Gastroesophageal sphincter (tissue), 3 donors: ENCODE results near the gene CCSER1.

Source experiments
- EP300 ChIP-seq: sonication (generic); formaldehyde crosslinking; IDR thresholded peaks from one replicate; pipeline ENCODE4 v1.6.1; 2017; ENCODE audit warnings: antibody characterized with exemption, mild to moderate bottlenecking
- POLR2A ChIP-seq, 2 donors: fragments of 450-650 bp; IDR thresholded peaks; one replicate each; pipeline ENCODE4 v1.6.1; 2017; ENCODE audit warnings: antibody characterized with exemption in 2 of 2, mild to moderate bottlenecking in 2 of 2, moderate library complexity in 1 of 2
- POLR2AphosphoS5 ChIP-seq: sonication (generic); formaldehyde crosslinking; IDR thresholded peaks from one replicate; pipeline ENCODE4 v1.6.1; 2017; ENCODE audit warnings: antibody characterized with exemption
- TF ChIP-seq, protein P1 (sequence below), 4 experiments: fragments of 200-600 bp in 2 of 4; fragments of 450-650 bp in 2 of 4; sonication (generic) in 1 of 4; IDR thresholded peaks; one replicate each; pipeline ENCODE4 v1.5.1; 2017 to 2019; ENCODE audit warnings: antibody characterized with exemption in 4 of 4, mild to moderate bottlenecking in 2 of 4, moderate library complexity in 2 of 4

DNA sequence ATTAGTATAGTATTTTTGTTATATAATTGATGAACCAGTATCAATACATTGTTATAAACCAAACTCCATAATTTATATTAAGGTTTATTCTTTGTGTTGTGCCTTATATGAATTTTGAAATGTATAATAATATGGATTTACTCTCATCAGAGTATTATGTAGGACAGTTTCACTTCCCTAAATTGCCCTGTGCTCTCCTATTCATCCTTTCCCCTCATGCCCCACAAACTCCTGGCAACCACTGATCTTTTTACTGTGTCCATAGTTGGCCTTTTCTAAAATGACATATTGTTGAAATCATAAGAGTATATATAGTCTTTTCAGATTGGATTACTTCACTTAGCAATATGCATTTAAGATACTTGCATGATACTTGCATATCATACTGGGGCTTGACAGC is 1218.4 kb downstream of the CCSER1 start:
- TF ChIP-seq EP300 (no peak), POLR2AphosphoS5 (no peak), POLR2A (IDR thresholded peaks at IDR 0.05) (no peak)
- TF ChIP-seq, protein P1, sequence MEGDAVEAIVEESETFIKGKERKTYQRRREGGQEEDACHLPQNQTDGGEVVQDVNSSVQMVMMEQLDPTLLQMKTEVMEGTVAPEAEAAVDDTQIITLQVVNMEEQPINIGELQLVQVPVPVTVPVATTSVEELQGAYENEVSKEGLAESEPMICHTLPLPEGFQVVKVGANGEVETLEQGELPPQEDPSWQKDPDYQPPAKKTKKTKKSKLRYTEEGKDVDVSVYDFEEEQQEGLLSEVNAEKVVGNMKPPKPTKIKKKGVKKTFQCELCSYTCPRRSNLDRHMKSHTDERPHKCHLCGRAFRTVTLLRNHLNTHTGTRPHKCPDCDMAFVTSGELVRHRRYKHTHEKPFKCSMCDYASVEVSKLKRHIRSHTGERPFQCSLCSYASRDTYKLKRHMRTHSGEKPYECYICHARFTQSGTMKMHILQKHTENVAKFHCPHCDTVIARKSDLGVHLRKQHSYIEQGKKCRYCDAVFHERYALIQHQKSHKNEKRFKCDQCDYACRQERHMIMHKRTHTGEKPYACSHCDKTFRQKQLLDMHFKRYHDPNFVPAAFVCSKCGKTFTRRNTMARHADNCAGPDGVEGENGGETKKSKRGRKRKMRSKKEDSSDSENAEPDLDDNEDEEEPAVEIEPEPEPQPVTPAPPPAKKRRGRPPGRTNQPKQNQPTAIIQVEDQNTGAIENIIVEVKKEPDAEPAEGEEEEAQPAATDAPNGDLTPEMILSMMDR (IDR thresholded peaks at IDR 0.05), result no peak
